ENCODE data around the gene GRIK3.

The GRIK3 gene

DNA sequence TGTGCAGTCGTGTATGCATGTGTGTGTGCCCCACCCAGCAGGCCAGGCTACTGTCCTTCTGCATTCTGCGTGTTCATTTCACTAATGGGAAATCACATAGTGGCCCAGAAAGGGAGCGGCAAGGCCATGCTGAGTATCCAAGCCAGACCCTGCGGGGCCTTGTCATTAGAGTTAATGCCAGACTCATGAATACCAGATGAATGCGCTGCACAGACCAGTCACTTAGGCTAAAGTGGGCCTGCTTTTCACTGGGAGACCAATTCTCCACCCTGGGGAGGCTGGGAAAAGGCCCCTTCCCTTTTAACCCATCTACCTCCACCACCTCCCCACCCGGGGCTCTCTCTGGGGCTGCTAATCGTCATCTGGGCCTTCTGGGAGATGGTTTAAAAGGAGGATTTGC lies 17.0 kb upstream of the GRIK3 start:
- no peak for FAIRE-seq
- no peak for DNase-seq (ENCODE audit: insufficient read length, low spot score)
- TF ChIP-seq, protein P1, sequence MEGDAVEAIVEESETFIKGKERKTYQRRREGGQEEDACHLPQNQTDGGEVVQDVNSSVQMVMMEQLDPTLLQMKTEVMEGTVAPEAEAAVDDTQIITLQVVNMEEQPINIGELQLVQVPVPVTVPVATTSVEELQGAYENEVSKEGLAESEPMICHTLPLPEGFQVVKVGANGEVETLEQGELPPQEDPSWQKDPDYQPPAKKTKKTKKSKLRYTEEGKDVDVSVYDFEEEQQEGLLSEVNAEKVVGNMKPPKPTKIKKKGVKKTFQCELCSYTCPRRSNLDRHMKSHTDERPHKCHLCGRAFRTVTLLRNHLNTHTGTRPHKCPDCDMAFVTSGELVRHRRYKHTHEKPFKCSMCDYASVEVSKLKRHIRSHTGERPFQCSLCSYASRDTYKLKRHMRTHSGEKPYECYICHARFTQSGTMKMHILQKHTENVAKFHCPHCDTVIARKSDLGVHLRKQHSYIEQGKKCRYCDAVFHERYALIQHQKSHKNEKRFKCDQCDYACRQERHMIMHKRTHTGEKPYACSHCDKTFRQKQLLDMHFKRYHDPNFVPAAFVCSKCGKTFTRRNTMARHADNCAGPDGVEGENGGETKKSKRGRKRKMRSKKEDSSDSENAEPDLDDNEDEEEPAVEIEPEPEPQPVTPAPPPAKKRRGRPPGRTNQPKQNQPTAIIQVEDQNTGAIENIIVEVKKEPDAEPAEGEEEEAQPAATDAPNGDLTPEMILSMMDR (IDR thresholded peaks at IDR 0.05; ENCODE audit: insufficient read depth, missing control alignments) = no peak

GRCh38 chr1:37047542-37047941 lies 13.2 kb upstream of the GRIK3 start:
- no peak for FAIRE-seq
- DNase-seq (ENCODE audit: insufficient read length, low spot score) = no peak
- TF ChIP-seq, protein P1 (IDR thresholded peaks at IDR 0.05; ENCODE audit: insufficient read depth, missing control alignments) = no peak

- TF ChIP-seq, protein P1 (IDR thresholded peaks at IDR 0.05; ENCODE audit: insufficient read depth, missing control alignments) = no peak
- no peak for DNase-seq (ENCODE audit: insufficient read length, low spot score)
- FAIRE-seq = no peak
Observed at GRCh38 chr1:37043101-37043500, 8.8 kb upstream of the GRIK3 start.

- FAIRE-seq (no peak), DNase-seq (ENCODE audit: insufficient read length, low spot score) (no peak)
- TF ChIP-seq, protein P1 (IDR thresholded peaks at IDR 0.05; ENCODE audit: insufficient read depth, missing control alignments) = no peak
Observed at GRCh38 chr1:37042506-37042905, 8.2 kb upstream of the GRIK3 start.

DNA sequence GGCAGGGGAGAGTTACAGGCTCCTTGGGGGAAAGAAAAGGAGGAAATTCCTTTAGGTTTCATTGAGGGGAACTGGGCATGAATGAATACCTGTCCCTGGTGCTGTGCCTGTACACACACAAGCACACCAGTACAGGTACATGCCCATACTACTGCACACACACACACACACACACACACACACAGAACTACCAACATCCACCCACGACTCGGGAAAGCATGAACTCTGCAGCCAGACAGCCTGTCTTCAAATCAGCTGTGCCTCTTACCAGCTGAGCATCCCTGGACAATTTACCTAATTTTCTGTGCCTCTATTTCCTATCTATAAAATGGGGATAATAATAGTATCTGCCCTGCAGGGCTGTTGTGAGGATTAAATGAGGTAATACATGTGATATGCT lies 7.2 kb upstream of the GRIK3 start:
- TF ChIP-seq, protein P1 (IDR thresholded peaks at IDR 0.05; ENCODE audit: insufficient read depth, missing control alignments) = no peak
- FAIRE-seq = no peak
- no peak for DNase-seq (ENCODE audit: insufficient read length, low spot score)

- TF ChIP-seq, protein P1 (IDR thresholded peaks at IDR 0.05; ENCODE audit: insufficient read depth, missing control alignments) = no peak
- no peak for DNase-seq (ENCODE audit: insufficient read length, low spot score)
- FAIRE-seq = no peak
Observed at GRCh38 chr1:37040773-37041172, 6.5 kb upstream of the GRIK3 start.

GRCh38 chr1:37040261-37040660 lies 5.9 kb upstream of the GRIK3 start:
- TF ChIP-seq, protein P1 (IDR thresholded peaks at IDR 0.05; ENCODE audit: insufficient read depth, missing control alignments) = no peak
- no peak for DNase-seq (ENCODE audit: insufficient read length, low spot score)

More at GRCh38 chr1:37040261-37040660, 5.9 kb upstream of the GRIK3 start:
- FAIRE-seq = no peak
